Activated CD8-positive, alpha-beta memory T cell treated with anti-CD3 and anti-CD28 coated beads, Interleukin-2, amount 50 U/mL, for 1 hour (primary cell): ENCODE results near the gene DAB2.
"Not testable (repeated sequence)": the region's sequence is repeated elsewhere in the genome, so short reads cannot be mapped to it uniquely, and the experiment has no call there.

Experiments used
- DNase-seq: peaks from one replicate; pipeline ENCODE4 v3.0.0-alpha.2; 2020; ENCODE audit errors: extremely low read depth

The DAB2 gene

DNA sequence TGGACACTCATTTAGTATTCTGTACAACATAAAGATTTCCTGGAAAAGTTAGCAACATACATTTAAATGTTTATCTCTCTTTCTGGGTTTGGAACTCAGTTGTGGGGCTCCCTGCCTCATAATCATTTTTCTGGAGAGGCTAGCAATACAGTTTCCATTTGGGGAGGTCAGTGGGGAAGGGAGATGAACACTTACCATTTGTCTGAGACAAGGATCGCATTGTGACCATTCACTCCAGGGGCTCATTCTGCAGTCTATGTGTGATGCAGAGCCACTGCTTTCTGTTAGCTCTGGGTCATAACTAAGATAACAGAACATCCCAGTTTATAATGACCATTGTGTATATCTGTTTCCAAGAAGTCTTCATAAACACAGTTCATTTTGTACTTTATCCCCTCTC, 82.9 kb downstream of the DAB2 start:
- no peak for DNase-seq

DNA sequence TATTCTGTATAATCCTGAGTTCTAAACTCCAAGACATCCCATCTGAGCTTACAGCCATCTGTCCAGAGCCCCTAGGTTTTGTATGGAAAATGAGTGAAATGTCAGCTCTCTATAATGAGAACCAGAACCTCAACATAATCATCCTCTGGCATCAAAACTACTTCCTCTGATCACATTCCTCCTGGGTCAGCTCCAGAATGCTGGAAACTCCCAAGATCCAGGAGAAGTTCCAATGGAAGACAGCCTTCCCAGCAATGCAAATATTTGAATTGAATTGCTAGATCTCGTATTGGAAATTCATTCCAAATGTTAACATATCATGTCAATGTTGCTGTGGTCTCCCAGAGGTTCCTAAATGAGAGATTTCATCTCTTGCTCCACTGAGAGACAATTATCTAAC, 84.3 kb downstream of the DAB2 start:
- DNase-seq = no peak

DNA sequence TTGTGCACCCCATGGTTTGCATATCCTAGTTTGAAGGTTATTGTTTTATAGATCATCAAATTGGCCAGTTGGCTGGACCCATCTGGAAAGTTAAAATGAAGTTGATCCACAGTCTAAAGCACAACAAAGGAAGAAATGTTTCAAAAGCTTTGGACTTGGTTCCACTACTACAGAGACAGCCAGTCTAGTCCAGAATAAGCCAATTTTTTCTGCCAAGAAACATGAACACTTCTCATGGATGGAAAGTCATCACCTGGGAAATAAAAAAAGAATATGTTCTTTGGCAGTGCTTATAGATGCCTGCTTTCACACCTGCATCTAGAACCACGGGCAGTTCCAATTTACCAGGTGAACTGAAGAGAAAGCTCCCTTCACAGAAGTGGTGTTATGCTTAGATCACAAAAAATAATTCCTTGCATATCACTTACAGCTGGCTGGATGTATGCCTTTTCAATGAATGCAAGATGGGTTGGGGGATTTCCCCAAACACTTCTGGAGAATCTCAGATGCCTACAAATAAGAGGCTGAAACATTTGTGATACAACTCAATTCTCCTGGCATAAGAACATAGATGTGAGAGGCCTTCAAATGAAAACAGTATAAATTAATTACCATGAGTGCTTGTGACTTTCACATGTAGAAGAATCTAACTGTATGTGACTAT, 87.4 kb downstream of the DAB2 start:
- no peak for DNase-seq

DNA sequence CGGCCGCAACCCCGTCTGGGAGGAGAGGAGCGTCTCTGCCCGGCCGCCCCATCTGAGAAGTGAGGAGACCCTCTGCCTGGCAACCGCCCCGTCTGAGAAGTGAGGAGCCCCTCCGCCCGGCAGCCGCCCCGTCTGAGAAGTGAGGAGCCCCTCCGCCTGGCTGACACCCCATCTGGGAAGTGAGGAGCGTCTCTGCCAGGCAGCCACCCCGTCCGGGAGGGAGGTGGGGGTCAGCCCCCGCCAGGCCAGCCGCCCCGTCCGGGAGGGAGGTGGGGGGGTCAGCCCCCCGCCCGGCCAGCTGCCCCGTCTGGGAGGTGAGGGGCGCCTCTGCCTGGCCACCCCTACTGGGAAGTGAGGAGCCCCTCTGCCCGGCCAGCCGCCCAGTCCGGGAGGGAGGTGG, 90.5 kb downstream of the DAB2 start:
- not testable (repeated sequence) for DNase-seq

DNA sequence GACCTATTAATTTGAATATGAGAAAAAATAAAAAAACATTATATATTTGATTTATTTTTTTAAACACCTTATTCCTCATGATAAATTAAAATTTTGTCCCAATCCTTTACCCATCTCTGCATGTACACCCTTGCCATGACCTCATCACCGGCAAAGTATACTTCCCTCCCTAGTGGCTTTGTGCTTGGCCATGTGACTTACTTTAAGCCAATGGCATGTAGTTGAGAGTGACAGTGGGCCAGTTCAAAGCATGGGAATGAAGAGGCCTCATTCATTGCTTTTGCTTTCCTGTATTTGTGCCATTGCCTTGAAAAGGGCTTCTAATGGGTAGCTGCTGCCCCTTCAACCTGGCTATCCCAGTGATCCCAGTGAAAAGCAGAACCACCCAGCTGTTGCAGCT, 91.7 kb downstream of the DAB2 start:
- no peak for DNase-seq

DNA sequence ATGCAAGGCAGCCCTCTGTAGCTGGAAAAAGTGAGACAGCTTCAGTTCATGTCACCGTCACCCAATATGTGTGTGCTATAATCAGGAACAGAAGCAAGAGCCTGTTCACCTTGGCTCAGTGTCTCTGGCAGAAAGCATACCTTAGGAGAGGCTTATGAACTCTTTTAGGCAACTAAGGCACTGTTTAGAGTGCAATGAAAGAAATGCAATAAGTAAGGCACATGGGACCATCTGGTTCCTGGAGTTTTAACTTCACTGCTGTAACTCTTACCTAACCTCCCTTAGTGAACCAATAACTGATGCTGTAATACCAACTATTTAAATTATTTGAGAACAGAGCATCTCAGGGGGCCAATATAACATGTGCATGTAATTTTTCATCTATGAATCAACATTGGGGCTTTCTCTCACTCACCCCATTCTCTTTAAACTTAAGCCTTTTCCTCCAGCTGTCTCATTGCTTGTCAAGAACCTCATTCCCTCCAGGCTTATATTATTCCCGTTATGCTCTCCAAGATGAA, 92.9 kb downstream of the DAB2 start:
- no peak for DNase-seq

DNA sequence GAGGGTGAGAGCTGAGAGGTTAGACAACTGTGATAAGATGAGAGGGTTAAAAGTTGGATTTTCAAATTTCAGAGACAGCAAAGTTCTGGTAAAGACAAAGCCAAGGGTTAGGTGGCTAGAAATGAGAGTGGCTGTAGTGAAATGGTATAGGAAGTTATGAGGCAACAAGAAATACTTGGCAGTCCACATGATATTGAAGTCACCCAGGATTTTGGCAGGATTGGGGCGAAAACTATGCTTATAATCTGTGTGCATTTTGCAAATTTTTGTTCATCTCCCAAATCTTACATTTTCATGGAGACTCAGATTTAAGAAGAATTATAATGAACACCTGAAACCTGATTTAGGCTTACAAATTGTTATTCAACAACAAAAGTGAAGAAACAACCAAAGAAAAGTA, 96.0 kb downstream of the DAB2 start:
- no peak for DNase-seq

DNA sequence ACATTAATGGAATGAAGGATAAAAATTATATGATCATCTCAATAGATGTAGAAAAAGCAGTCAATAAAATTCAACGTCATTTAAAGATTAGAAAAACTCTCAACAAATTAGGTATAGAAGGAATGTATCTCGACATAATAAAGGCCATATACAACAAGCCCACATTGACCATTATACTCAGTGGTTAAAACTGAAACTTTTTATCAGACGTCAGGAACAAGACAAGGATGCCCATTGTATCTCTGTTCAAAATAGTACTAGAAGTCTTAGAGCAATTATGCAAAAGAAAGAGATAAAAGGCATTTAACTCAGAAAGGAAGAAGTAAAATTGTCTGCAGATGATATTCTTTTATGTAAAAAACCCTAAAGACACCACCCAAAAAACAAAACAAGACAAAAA, 101.2 kb downstream of the DAB2 start:
- DNase-seq = no peak
